ENCODE results near the gene BAAT.
A peak's percentile ranks its signal among the peaks of the same experiment; 100 is the strongest.
"Not testable (repeated sequence)": the region's sequence is repeated elsewhere in the genome, so short reads cannot be mapped to it uniquely, and the experiment has no call there.

The BAAT gene

DNA sequence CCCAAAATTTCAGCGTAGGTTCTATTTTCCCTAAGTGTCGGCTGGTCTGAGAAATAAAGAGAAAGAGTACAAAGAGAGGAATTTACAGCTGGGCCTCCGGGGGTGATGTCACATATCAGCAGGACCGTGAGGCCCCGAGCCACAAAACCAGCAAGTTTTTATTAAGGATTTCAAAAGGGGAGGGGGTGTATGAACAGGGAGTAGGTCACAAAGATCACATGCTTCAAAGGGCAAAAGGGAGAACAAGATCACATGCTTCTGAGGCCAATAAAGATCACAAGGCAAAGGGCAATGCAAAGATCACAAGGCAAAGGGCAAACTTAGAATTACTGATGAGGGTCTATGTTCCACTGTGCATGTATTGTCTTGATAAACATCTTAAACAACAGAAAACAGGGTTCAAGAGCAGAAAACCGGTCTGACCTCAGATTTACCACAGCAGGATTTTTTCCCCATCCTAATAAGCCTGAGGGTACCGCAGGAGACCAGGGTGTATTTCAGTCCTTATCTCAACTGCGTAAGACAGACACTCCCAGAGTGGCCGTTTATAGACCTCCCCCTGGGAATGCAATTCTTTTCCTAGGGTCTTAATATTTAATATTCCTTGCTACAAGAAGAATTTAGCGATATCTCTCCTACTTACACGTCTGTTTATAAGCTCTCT, at the start of gene BAAT:
Gene BAAT, minus strand, starts transcription at position 134 of the 664 bp plus-strand sequence. CDS start 13,602 bp downstream, outside the sequence.
- not testable (repeated sequence) for DNase-seq (ENCODE audit: low read depth in 2 of 2)

DNA sequence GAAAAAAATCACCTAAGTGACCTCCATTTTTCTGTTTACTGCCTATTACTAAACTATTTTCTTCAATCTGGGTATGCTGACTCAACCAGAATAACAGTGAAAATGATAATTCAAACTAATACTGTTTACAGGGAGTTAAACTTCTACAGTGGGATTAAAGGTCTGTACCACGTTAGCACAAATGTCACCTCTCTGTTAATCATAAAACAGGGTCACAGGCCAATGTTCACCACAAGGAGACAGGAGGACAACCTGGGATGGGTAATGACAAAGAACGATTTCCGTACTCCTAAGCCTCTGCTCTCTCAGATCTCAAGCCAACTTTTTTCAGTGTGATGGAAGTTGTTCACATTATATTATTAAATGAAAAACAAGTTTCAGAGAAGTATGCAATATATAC, 48.4 kb upstream of the BAAT start:
- DNase-seq (ENCODE audit: low read depth in 2 of 2) = no peak

DNA sequence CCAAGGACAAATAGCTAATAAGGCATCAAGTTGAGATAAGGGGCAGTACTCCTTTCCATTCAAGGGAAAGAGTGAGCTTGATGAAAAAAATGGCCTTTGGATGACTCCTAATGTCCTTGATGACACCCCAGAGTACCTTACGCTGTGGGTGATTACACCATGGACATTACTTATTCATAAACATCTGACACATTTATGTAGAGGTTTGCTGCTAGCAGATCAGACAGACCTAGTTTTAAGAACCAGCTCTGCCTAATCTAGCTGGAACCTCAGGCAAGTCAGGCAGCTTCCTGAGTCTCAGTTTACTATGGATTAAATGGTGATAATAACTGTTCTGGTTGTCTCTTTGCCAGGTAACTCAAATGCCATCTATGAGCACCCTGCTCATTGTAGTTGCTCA, 47.9 kb upstream of the BAAT start:
- DNase-seq (ENCODE audit: low read depth in 2 of 2) = no peak

DNA sequence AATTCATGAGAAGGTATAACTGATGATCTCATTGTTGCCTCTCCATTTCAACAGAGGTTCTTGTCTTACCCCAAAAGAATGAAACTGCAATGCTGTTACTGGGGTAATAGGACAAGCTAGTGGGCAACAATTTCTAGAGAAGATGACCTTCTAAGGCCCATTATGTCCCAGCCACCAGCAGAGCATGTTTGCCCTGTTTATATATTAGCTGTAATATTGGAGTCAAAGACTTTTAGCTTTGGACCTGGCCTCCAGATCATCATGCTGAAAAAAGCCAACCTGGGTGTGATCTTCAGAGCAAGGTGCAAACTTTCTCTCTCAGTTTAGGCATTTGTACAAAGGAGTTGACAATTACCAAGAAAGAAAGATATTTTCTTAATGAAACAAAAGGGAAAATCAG, 47.4 kb upstream of the BAAT start:
- no peak for DNase-seq (ENCODE audit: low read depth in 2 of 2)

DNA sequence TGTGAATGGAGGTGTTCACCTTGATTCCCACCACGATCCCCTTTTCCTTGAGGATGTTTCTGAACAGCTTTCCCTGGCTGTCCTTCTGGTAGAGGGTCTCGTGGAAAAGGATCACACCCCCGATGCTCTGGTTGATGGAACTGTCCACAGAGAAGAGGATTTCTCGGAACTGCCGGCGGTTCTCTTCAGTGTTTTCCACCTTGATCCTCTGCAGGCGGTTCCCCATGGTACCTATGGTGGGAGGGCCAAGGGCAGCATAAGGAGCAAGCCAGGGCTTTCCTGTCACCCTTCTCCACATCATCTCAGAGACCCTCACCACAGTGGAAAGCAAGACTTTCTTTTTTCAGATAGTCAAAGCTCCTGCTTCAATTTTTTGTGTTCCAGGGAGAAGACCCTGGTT, 44.9 kb upstream of the BAAT start:
- no peak for DNase-seq (ENCODE audit: low read depth in 2 of 2)

DNA sequence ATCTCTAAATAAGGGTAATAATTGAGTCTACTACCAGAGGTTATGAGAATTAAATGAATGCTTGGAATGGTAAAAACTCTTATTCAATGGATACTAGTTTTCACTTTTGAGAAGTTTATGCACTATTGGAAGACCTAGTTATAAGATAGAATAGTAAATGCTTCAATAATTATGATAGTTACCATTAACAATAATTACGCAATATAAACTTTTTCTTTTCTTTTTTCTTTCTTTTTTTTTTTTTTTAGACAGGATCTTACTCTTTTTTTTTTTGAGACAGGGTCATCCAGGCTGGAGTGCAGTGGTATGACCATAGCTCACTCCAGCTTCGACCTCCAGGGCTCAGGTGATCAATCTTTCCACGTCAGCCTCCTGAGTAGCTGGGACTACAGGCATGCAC, 44.1 kb upstream of the BAAT start:
- DNase-seq (ENCODE audit: low read depth in 2 of 2) = no peak

DNA sequence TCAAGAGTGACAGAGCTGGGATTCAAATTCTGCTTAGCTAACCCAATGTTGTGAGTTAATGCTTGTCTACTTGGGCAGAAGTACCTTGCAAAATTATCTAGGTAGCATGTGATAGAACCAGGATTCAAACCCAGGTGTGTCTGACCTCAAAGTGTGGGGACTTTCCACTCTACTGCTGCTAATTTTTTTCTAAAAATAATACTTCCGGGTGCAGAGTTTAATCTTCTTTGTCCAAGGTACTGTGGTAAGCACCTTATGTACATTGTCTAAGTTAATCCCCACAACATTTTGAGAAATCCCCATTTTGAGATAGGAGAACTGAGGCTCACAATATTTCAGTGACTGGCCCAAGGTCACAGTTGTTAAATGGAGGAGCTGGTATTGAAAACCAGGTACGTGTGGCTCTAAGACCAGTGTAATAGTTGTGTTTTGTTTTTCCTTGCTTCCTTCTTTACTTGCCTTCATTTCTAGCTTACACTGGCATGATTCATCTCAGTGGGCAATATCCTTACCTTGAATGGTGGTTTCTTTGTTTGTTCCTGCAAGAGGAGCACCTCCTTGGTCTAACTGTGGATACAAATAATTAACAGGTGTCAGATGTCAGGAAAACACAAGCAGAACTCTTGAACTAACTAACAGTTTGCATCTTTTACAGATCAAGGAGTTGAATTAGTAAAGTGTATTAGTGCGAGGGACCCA, 43.3 kb upstream of the BAAT start:
- DNase-seq (ENCODE audit: low read depth in 2 of 2) = no peak

DNA sequence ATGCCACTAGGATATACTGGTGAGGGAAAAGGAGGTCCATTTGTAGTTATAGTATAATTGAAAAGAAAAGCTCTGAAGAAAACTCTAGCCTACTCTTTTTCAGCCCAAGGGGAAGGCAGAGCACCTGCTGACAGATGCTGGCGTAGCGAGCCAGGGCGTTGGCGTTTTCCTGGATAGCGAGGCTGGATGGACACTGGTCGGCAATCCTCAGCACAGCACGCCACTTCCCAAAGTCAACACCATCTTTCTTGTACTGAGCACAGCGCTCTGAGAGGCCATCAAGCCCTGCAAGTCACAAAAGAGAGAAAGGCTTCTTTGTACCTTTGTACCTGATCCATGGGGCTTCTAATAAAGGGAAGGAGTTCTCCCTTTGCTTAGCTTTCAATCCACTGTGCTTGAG, 42.6 kb upstream of the BAAT start:
- DNase-seq (ENCODE audit: low read depth in 2 of 2) = no peak

DNA sequence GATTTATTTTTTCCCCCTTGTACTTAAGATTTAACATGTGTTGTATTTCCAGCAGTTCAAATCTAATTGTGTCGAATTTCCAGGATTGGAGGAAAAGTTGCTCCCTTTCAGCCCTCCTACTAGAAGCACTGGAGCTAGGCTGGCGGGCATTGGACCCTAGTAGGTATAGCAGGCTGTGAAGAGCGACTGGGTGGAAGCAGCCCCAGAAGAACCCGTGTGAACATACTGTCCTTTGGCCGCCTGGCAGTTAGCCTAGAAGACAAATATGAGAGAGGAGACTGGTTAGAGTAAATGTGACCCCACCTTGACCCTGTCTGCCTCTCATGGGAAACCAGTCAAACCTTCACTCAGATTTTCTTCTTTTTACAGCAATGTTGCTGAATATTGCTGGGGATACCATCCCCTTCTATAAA, 36.9 kb upstream of the BAAT start:
- no peak for DNase-seq (ENCODE audit: low read depth in 2 of 2)

DNA sequence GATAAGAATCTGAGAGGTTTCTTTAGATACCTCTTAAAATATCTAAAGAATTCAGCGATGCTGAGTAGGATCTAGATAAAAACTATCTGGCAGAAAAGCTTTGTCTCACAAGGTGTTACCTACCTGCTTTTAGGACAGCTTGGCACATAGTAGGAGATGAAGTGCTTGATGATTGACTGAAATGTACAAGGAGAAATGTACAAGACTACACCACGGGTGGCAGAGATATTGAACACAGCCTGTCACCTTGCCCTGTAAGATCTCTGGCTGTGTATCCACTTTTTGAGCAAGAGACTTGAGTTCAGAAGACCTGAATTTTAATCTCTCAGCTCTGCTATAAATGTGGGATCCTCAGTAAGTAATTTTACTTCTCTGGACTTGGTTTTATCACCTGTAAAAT, 35.1 kb upstream of the BAAT start:
- no peak for DNase-seq (ENCODE audit: low read depth in 2 of 2)

DNA sequence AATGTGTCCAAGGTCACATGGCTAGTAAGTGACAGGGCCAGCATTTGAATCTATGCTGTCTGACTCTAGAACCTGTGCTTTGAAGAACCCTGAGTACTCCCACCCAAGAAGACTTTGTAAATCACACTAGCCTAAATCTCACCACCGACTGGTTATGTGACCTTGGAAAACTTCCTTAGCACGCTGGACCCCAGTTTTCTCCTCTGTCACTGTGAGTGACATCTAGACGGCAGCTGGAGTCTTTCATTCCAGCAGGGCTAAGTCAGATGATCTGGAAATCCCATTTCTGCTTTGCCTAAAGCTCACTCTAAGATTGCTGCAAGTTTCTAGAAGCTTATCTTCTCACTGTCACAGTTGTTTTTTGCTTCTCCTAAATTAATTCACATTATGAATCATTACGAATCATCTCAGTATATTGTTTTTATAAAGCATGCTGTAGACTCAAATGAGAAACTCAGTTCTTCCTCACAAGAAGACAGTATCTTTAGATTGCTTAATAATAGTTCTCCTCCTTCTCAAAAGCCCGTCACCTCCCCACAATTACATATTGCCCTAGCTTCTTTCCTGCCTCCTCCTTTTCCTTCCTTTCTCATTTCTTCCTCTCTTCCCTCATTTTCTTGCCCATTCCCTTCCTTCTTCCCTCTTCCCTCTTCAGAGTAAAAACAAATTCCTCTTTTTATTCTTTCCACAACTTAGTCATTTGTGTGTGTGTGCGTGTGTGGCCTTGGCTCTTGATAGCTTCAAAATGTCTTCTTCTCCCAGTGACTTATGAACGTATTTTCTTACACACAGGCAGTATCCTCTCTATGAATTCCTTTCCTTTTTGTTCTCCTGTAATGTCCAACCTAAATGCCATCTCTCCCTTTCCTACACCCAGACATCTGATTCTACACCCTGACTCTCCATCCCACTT, 34.0 kb upstream of the BAAT start:
- peak; percentile 5 to 13 for DNase-seq (ENCODE audit: low read depth in 2 of 2)

DNA sequence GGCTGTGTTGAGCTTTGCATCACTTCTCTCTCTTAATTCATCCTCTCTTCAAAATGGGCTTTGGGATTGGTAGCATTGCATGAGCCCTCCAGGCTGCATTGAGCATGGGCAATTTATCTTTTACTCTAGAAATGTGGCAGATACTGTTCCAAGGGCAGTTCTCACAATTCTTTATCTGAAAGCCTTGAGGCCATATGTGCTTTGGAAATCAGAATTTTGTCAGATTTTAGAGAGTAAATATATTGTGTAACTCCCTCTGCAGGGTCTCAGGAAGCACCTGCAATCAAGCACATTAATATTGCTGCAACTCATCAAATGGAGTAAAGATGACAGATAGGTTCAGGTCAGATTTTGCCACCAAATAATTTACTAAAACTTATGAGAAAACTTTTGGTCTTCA, 33.2 kb upstream of the BAAT start:
- no peak for DNase-seq (ENCODE audit: low read depth in 2 of 2)

DNA sequence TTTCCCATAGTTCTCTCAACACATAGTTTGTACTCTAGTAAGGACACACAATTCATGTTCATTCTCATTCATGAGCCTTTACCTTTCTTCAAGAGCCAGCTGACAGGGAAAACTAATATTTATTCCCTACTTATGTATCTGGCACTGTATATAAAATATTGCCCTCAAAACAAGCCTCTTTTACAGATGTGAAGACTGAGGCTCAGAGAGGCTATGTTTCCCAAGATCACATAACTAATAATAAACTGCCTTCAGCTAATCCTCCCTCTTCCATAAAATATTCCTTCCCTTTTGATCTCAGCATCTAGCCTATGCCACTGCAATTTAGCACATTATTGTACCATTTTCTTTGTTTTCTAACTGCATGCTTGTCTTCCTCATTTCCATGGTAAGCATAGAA, 32.6 kb upstream of the BAAT start:
- DNase-seq (ENCODE audit: low read depth in 2 of 2) = no peak

DNA sequence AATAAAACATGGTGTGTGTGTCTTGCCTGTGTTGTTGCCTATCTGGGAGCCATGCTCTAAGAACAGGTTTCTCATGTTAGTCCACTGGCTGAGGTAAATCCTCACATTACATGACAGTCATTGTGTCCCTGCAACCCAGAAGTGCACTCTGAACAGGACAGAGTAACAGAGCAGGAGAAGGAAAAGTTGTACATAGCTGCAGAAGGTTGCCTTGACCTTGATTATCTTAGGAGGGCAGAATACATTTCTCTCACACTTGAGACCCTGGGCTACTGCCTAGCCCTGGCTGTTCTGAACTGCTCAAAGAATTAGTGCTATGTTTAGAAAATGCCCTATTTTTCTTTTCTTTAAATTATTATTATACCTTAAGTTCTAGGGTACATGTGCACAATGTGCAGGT, 30.8 kb upstream of the BAAT start:
- DNase-seq (ENCODE audit: low read depth in 2 of 2) = no peak

DNA sequence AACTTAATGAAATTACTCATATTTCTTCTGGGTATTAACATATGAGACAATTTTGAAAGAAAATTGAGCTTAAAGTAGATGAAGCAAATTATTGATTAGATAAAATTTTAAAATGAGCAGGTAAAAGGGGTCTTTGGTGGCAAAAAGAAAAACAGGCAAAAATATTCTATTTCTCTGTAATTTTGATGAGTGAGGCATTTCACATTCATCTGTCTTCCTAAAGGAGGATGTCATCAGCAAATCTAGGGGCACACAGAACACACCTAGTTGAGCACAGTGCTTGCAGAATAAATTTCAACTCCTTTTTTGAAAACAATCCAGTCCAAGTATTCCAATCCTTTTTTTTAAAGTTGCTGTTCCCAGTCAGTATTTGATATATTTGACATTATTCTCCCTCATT, 30.0 kb upstream of the BAAT start:
- no peak for DNase-seq (ENCODE audit: low read depth in 2 of 2)

DNA sequence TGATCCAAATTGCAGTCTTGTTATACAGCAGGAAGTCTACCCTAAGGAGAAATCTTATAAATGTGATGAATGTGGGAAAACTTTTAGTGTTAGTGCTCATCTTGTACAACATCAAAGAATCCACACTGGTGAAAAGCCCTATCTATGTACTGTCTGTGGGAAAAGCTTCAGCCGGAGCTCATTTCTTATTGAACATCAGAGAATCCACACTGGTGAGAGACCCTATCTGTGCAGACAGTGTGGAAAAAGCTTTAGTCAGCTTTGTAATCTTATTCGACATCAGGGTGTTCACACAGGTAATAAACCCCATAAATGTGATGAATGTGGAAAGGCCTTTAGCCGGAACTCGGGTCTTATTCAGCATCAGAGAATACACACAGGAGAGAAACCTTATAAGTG, 24.3 kb upstream of the BAAT start:
- no peak for DNase-seq (ENCODE audit: low read depth in 2 of 2)

DNA sequence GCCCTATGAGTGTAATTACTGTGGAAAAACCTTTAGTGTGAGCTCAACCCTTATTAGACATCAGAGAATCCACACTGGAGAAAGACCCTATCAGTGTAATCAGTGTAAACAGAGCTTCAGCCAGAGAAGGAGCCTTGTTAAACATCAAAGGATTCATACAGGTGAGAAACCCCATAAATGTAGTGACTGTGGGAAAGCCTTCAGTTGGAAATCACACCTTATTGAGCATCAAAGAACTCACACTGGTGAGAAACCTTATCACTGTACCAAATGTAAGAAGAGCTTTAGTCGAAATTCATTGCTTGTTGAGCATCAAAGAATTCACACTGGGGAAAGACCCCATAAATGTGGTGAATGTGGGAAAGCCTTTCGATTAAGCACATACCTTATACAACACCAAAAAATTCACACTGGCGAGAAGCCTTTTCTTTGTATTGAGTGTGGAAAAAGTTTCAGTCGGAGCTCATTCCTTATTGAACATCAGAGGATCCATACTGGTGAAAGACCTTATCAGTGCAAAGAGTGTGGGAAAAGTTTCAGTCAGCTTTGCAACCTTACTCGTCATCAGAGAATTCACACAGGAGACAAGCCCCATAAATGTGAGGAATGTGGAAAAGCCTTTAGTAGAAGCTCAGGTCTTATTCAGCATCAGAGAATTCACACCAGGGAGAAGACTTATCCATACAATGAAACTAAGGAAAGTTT, 23.7 kb upstream of the BAAT start:
- no peak for DNase-seq (ENCODE audit: low read depth in 2 of 2)

DNA sequence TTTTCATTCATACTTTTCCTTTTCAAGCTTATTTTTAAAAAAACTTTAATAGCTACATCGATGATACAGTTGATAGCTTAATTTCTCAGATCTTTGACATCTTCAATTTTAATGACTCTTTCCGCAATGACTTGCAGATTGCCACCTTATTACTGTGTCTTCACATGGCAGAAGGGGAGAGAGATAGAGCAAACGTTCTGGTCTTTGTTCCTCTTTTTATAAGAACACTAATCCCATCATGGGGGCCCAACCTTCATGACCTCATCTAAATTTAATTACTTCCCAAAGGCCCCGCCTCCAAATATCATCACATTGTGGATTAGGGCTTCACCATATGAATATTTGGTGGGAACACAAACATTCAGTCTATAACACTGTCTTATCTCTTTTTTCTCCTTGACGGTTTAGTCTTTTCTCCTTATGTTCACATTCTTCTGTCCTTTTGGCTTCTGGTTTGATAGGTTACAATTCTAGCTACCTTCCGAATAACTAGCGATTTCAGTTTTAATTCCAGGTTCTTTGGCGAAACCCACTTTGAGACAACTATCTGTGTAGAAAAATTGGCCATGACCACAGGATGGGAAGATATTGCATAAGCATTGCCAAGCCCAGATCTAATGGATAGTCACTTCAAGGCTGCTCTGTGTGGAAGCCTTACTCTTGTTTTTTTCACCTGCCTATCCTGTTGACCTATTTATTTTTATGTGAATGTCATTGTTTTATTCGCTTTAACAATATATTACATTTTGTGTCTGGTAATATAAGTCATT, 18.9 kb upstream of the BAAT start:
- no peak for DNase-seq (ENCODE audit: low read depth in 2 of 2)

DNA sequence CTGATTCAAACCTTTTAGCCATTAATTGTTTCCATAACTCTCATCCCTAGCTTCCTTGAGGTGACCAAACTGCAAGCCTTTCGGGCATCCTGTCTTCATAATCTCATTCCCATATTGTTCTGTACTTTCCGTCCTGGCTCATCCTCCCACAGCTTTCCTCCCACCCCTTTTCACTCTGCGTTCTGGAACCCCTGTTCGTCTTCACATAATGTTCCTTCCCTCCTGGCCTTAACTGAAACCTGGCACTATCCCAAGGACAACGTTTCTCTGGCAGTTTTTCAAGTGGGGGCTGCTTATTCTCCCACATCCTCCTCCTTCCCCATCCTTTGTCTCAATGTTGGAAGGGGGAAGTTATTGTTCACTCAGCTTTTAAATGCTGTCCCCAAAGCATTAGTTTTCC, 15.3 kb upstream of the BAAT start:
- DNase-seq (ENCODE audit: low read depth in 2 of 2) = no peak

DNA sequence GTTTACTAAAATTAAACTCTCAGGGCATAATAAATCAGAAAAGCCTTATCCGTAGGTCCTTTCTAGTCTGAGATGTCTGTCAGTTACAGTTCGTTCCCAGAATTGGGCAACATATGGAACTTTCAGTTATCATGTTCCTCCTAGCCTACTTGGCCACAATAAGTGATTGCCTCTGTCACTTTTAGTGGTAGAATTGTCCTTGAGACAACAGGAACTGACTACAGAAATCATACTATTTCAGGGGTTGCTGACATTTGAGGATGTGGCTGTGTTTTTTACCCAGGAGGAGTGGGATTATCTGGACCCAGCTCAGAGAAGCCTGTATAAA, 14.8 kb upstream of the BAAT start:
- no peak for DNase-seq (ENCODE audit: low read depth in 2 of 2)

DNA sequence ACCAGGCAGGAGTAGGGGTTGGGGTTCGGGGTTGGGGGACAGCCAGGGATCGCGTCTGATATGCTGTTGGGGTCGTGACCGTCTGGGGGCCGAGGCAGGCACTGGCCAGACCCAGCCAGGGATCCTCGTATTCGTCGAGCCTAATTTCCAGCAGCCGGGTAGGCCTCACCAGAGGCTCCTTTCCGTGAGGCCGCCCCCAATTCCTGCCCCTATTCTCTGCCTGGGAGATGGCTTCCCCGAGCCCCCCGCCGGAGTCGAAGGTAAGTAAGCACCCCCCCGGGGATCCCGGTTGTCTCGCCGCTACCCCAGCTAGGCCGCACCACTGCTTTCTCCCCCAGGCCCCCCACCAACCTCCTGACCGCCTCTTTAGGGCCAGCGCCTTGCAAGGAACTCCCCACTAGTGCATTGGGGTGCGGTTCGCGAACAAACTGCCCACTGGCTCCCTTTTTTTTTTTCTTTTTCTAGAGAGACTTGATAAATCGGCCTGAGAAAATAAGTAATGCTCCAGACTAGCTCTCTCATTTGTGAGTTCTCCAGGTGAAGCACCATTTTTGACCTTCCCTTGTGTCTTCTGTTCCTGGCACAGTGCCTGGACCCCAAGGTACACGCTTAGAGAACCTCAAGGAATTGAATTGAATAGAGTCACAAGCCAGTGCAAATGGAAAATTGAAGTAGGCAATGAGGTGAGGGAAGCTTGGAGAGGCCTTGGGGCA, 14.3 kb upstream of the BAAT start:
- DNase-seq (ENCODE audit: low read depth in 2 of 2) = no peak

Data from fibroblast of skin of left biceps (primary cell).